ENCODE results near the gene PIP4K2C. TPM values are rescaled to one million over a fixed set of nuclear protein-coding genes. Genes with fewer than 3 reads are reported as not detected.

Gene PIP4K2C
- total and polyA plus RNA-seq, 4 experiments from 2014 or later: 30.4 to 45.0 (median 34.2) TPM

GRCh38 chr12:57620245-57620935, 29.4 kb downstream of the PIP4K2C start:
- no peaks in the 10 kb centered on the region for H3K9me3 ChIP-seq (ENCODE audit: control insufficient read depth in 1 of 2, low read length in 2 of 2)
- peak overlapping the region; percentile 63 to 90 (median 76) for H3K4me3 Mint-ChIP-seq
- intact Hi-C loops (cut with micrococcal nuclease): loop anchor here (2.0 kb wide), 1 partner anchor 30 kb away; the partner anchor contains the start of gene PIP4K2C
- no peaks in the 10 kb centered on the region for H3K9me3 Mint-ChIP-seq
- peaks cover 69 to 87% of the 10 kb centered on the region in 2 donors for H3K27me3 Mint-ChIP-seq
- peak overlapping the region in 2 of 7 donors; percentile 55 to 60 for H3K27ac Mint-ChIP-seq
- H3K27me3 ChIP-seq (ENCODE audit: insufficient read depth, low read length): peaks cover 66% of the 10 kb centered on the region
- no peak overlapping the region for H3K4me3 ChIP-seq (ENCODE audit: low read length in 2 of 2)
- no peak overlapping the region for H3K27ac ChIP-seq (ENCODE audit: low read depth, low read length)
- H3K4me1 Mint-ChIP-seq: peaks cover 24 to 32% (median 27%) of the 10 kb centered on the region in 4 donors
- H3K36me3 Mint-ChIP-seq: no peaks in the 10 kb centered on the region
- no peaks in the 10 kb centered on the region for H3K36me3 ChIP-seq (ENCODE audit: insufficient read depth, low read length)
- H3K4me1 ChIP-seq (ENCODE audit: insufficient read depth, low read length): peaks cover 29% of the 10 kb centered on the region
- DNase-seq: no peak
- POLR2A ChIA-PET (ENCODE audit: partially characterized antibody): interaction anchor here (0.9 to 2.5 kb wide), 11 partner anchors 10 to 161 kb away, joined by 3 to 11 read pairs (median 4); partner anchors contain the start of genes B4GALNT1, OS9 and TSPAN31
- CTCF ChIA-PET (ENCODE audit: partially characterized antibody): interaction anchor here (0.7 to 4.1 kb wide), 18 partner anchors 8 to 162 kb away, joined by 3 to 68 read pairs (median 4); partner anchors contain the start of genes ARHGEF25, B4GALNT1, DTX3 and GLI1

- ChIA-PET POLR2A (ENCODE audit: partially characterized antibody) (interaction anchor here (0.9 to 2.5 kb wide), 8 partner anchors 36 to 160 kb away, joined by 3 to 11 read pairs (median 4); partner anchors contain the start of genes OS9 and TSPAN31), CTCF (ENCODE audit: partially characterized antibody) (interaction anchor here (0.7 to 4.1 kb wide), 16 partner anchors 10 to 163 kb away, joined by 3 to 68 read pairs (median 5); partner anchors contain the start of genes ARHGEF25, B4GALNT1, GLI1 and PIP4K2C)
- H3K27ac ChIP-seq (ENCODE audit: low read depth, low read length): no peak overlapping the region
- no peaks in the 10 kb centered on the region for H3K9me3 ChIP-seq (ENCODE audit: control insufficient read depth in 1 of 2, low read length in 2 of 2)
- no peaks in the 10 kb centered on the region for H3K9me3 Mint-ChIP-seq
- peaks cover 24 to 32% (median 27%) of the 10 kb centered on the region in 4 donors for H3K4me1 Mint-ChIP-seq
- intact Hi-C loops (cut with micrococcal nuclease): loop anchor here (1.0 to 2.0 kb wide), 3 partner anchors 30 to 162 kb away; partner anchors contain the start of genes GLI1 and PIP4K2C
- peaks cover 76 to 89% of the 10 kb centered on the region in 2 donors for H3K27me3 Mint-ChIP-seq
- no peaks in the 10 kb centered on the region for H3K36me3 ChIP-seq (ENCODE audit: insufficient read depth, low read length)
- peak overlapping the region; percentile 63 to 90 (median 76) for H3K4me3 Mint-ChIP-seq
- H3K4me3 ChIP-seq (ENCODE audit: low read length in 2 of 2): peak overlapping the region in 1 of 2 donors; percentile 23
- no peaks in the 10 kb centered on the region for H3K36me3 Mint-ChIP-seq
- peaks cover 72% of the 10 kb centered on the region for H3K27me3 ChIP-seq (ENCODE audit: insufficient read depth, low read length)
- peaks cover 29% of the 10 kb centered on the region for H3K4me1 ChIP-seq (ENCODE audit: insufficient read depth, low read length)
- peak overlapping the region in 2 of 7 donors; percentile 55 for H3K27ac Mint-ChIP-seq
- no peak for DNase-seq
Observed at GRCh38 chr12:57620936-57621496, 30.0 kb downstream of the PIP4K2C start.

- Histone ChIP-seq H3K9me3 (ENCODE audit: control insufficient read depth in 1 of 2, low read length in 2 of 2) (no peaks in the 10 kb centered on the region), H3K36me3 (ENCODE audit: insufficient read depth, low read length) (no peaks in the 10 kb centered on the region), H3K27ac (ENCODE audit: low read depth, low read length) (no peak overlapping the region), H3K4me3 (ENCODE audit: low read length in 2 of 2) (peak overlapping the region in 1 of 2 donors; percentile 23), H3K4me1 (ENCODE audit: insufficient read depth, low read length) (peaks cover 29% of the 10 kb centered on the region), H3K27me3 (ENCODE audit: insufficient read depth, low read length) (peaks cover 79% of the 10 kb centered on the region)
- Mint-ChIP-seq H3K4me1 (peaks cover 24 to 36% (median 28%) of the 10 kb centered on the region in 4 donors), H3K9me3 (no peaks in the 10 kb centered on the region), H3K27me3 (peaks cover 82 to 87% of the 10 kb centered on the region in 2 donors), H3K4me3 (peak overlapping the region; percentile 63 to 90 (median 76)), H3K27ac (peak overlapping the region in 2 of 7 donors; percentile 23 to 77), H3K36me3 (no peaks in the 10 kb centered on the region)
- DNase-seq: peak; percentile 34 to 57 (median 39)
- CTCF ChIA-PET (ENCODE audit: partially characterized antibody): interaction anchor here (0.8 to 4.1 kb wide), 20 partner anchors 8 to 169 kb away, joined by 3 to 68 read pairs (median 5); partner anchors contain the start of genes B4GALNT1, GLI1 and PIP4K2C
- POLR2A ChIA-PET (ENCODE audit: partially characterized antibody): interaction anchor here (1.0 to 2.5 kb wide), 6 partner anchors 38 to 163 kb away, joined by 3 to 11 read pairs (median 4); partner anchors contain the start of gene OS9
- intact Hi-C loops (cut with micrococcal nuclease): loop anchor here (1.0 to 2.0 kb wide), 3 partner anchors 31 to 162 kb away; partner anchors contain the start of genes GLI1 and PIP4K2C
Observed at GRCh38 chr12:57621497-57622292, 30.7 kb downstream of the PIP4K2C start.

- Mint-ChIP-seq H3K4me3 (peak overlapping the region in 6 of 8 donors; percentile 55 to 86 (median 73)), H3K27ac (peak overlapping the region in 2 of 7 donors; percentile 23 to 54), H3K36me3 (no peaks in the 10 kb centered on the region), H3K27me3 (peaks cover 84% of the 10 kb centered on the region in 2 donors), H3K4me1 (peaks cover 25 to 41% (median 33%) of the 10 kb centered on the region in 4 donors), H3K9me3 (no peaks in the 10 kb centered on the region)
- intact Hi-C loops (cut with micrococcal nuclease): no loop called here
- no peaks in the 10 kb centered on the region for H3K36me3 ChIP-seq (ENCODE audit: insufficient read depth, low read length)
- H3K27ac ChIP-seq (ENCODE audit: low read depth, low read length): no peak overlapping the region
- H3K4me1 ChIP-seq (ENCODE audit: insufficient read depth, low read length): peaks cover 31% of the 10 kb centered on the region
- POLR2A ChIA-PET (ENCODE audit: partially characterized antibody): interaction anchor here (1.2 kb wide), 2 partner anchors 39 to 164 kb away, joined by 3 to 5 read pairs; no protein-coding TSS in a partner anchor
- no peak for DNase-seq
- no peak overlapping the region for H3K4me3 ChIP-seq (ENCODE audit: low read length in 2 of 2)
- H3K9me3 ChIP-seq (ENCODE audit: control insufficient read depth in 1 of 2, low read length in 2 of 2): no peaks in the 10 kb centered on the region
- CTCF ChIA-PET (ENCODE audit: partially characterized antibody): interaction anchor here (0.8 to 4.1 kb wide), 12 partner anchors 9 to 170 kb away, joined by 3 to 50 read pairs (median 6); partner anchors contain the start of genes B4GALNT1 and GLI1
- peaks cover 81% of the 10 kb centered on the region for H3K27me3 ChIP-seq (ENCODE audit: insufficient read depth, low read length)
Observed at GRCh38 chr12:57622293-57623245, 31.6 kb downstream of the PIP4K2C start.

- Mint-ChIP-seq H3K4me3 (no peak overlapping the region), H3K27ac (peak overlapping the region in 1 of 7 donors; percentile 59), H3K4me1 (peaks cover 26 to 41% (median 33%) of the 10 kb centered on the region in 4 donors), H3K9me3 (no peaks in the 10 kb centered on the region), H3K36me3 (no peaks in the 10 kb centered on the region), H3K27me3 (peaks cover 83% of the 10 kb centered on the region in 2 donors)
- H3K27me3 ChIP-seq (ENCODE audit: insufficient read depth, low read length): peaks cover 86% of the 10 kb centered on the region
- no peaks in the 10 kb centered on the region for H3K36me3 ChIP-seq (ENCODE audit: insufficient read depth, low read length)
- no peak for DNase-seq
- H3K4me3 ChIP-seq (ENCODE audit: low read length in 2 of 2): no peak overlapping the region
- CTCF ChIA-PET (ENCODE audit: partially characterized antibody): interaction anchor here (0.9 to 4.1 kb wide), 5 partner anchors 10 to 165 kb away, joined by 3 to 50 read pairs (median 8); partner anchors contain the start of genes B4GALNT1 and GLI1
- intact Hi-C loops (cut with micrococcal nuclease): no loop called here
- H3K27ac ChIP-seq (ENCODE audit: low read depth, low read length): no peak overlapping the region
- H3K4me1 ChIP-seq (ENCODE audit: insufficient read depth, low read length): peaks cover 36% of the 10 kb centered on the region
- POLR2A ChIA-PET (ENCODE audit: partially characterized antibody): interaction anchor here (1.2 kb wide), 1 partner anchor 40 kb away, joined by 5 read pairs; no protein-coding TSS in a partner anchor
- no peaks in the 10 kb centered on the region for H3K9me3 ChIP-seq (ENCODE audit: control insufficient read depth in 1 of 2, low read length in 2 of 2)
Observed at GRCh38 chr12:57623385-57623784, 32.4 kb downstream of the PIP4K2C start.

Measured in CD4-positive, alpha-beta memory T cell (primary cell).